K562 (cell line): ENCODE measurements around the gene NUDT4B. TPM values are rescaled to one million over a fixed set of nuclear protein-coding genes. Genes with fewer than 3 reads are reported as not detected.
A peak's percentile ranks its signal among the peaks of the same experiment; 100 is the strongest.
"Not testable (repeated sequence)": the region's sequence is repeated elsewhere in the genome, so short reads cannot be mapped to it uniquely, and the experiment has no call there.

Source experiments
- ATAC-seq: fragments of 200-7000 bp; cut with Tn5 transposase; 3 replicates; pipeline ENCODE4 v1.9.1; 2020; ENCODE audit warnings: moderate library complexity
- BruUV-seq: library from RNA; stranded (reverse); fragments of 400-500 nt; replicated peaks from 2 replicates; lab custom pipeline; 2021; lab: Mats Ljungman, UMichigan
- CTCF ChIA-PET: fragments of 300-600 bp; formaldehyde crosslinking; extraction: SDS; loops from one replicate; lab custom pipeline; 2021; ENCODE audit warnings: low intra/inter-chr PET ratio; lab: Yijun Ruan, JAX
- POLR2A ChIA-PET: fragments of 300-600, 350-650 bp; sonication (Branson Sonifier 250); formaldehyde crosslinking; extraction: SDS; loops from one replicate; lab custom pipeline; 2021; ENCODE audit warnings: antibody characterized with exemption, inconsistent platforms; lab: Yijun Ruan, JAX
- DNase-seq, 4 experiments: peaks; one replicate each; pipeline versions ENCODE4 v3.0.0 to v3.0.0-alpha.2; 2011 to 2018; ENCODE audit warnings: low spot score in 3 of 4, mixed read lengths in 3 of 4; ENCODE audit errors: extremely low read depth in 1 of 4
- FAIRE-seq: peaks from 2 replicates; lab custom pipeline; 2011; peaks lifted over from hg19 to GRCh38; lab: Jason Lieb, UNC
- H2AFZ ChIP-seq: 2 replicates; pipeline ENCODE4 v1.6.0; 2011; ENCODE audit warnings: low read depth, low read length, control low read depth, inconsistent platforms
- H3K27ac ChIP-seq: fragments of 200-600 bp; 3 replicates; pipeline ENCODE4 v1.8.0; 2011; ENCODE audit warnings: low read depth, mild to moderate bottlenecking, control low read depth, inconsistent platforms, low read length, moderate library complexity, mixed read lengths; ENCODE audit errors: extremely low read depth
- H3K27me3 ChIP-seq, 2 experiments: fragments of 300-600 bp in 1 of 2; 2 replicates in 1 of 2; 3 replicates in 1 of 2; pipeline versions ENCODE4 v1.6.0 to v1.8.0; 2011; ENCODE audit warnings: inconsistent platforms in 2 of 2, low read length in 2 of 2, mild to moderate bottlenecking in 1 of 2, mixed read lengths in 1 of 2, moderate library complexity in 1 of 2; ENCODE audit not compliant: control insufficient read depth in 2 of 2, insufficient read depth in 2 of 2
- H3K36me3 ChIP-seq: fragments of 300-600 bp; 3 replicates; pipeline ENCODE4 v1.8.0; 2011; ENCODE audit warnings: mild to moderate bottlenecking, low read length, inconsistent platforms; ENCODE audit not compliant: control insufficient read depth, insufficient read depth
- H3K4me1 ChIP-seq, 2 experiments: fragments of 200-600 bp in 1 of 2; replicated peaks in 1 of 2; 2 replicates in 1 of 2; 3 replicates in 1 of 2; pipeline versions ENCODE4 v1.5.1 to v1.8.0; 2011; ENCODE audit warnings: inconsistent platforms in 2 of 2, low read length in 2 of 2, mild to moderate bottlenecking in 1 of 2, mixed read lengths in 1 of 2, moderate library complexity in 1 of 2; ENCODE audit not compliant: control insufficient read depth in 2 of 2, insufficient read depth in 2 of 2
- H3K4me2 ChIP-seq: 2 replicates; pipeline ENCODE4 v1.6.1; 2011; ENCODE audit warnings: low read length, control low read depth, inconsistent platforms, mixed read lengths; ENCODE audit not compliant: insufficient read depth
- H3K4me3 ChIP-seq: fragments of 200-600 bp; sonication (generic), shearing (Covaris generic); 2 replicates; pipeline ENCODE4 v1.5.1; 2016; ENCODE audit warnings: control low read depth, inconsistent platforms
- H3K79me2 ChIP-seq: fragments of 200-600 bp; 3 replicates; pipeline ENCODE4 v1.8.0; 2011; ENCODE audit warnings: low read length, inconsistent platforms; ENCODE audit not compliant: control insufficient read depth, insufficient read depth
- H3K9ac ChIP-seq, 2 experiments: 2 replicates each; pipeline versions ENCODE4 v1.6.0 to v1.6.1; 2011; ENCODE audit warnings: low read depth in 2 of 2, low read length in 2 of 2, control low read depth in 1 of 2, inconsistent platforms in 1 of 2, mild to moderate bottlenecking in 1 of 2, mixed read lengths in 1 of 2; ENCODE audit not compliant: insufficient read depth in 1 of 2
- H3K9me1 ChIP-seq: one replicate; pipeline ENCODE4 v1.6.0; 2011; ENCODE audit warnings: inconsistent platforms, mild to moderate bottlenecking, low read length, moderate library complexity; ENCODE audit not compliant: control insufficient read depth, insufficient read depth
- H3K9me3 ChIP-seq: replicated peaks from 2 replicates; pipeline ENCODE4 v1.5.1; 2011; ENCODE audit warnings: low read depth, low read length, inconsistent platforms; ENCODE audit not compliant: control insufficient read depth, insufficient read depth
- H4K20me1 ChIP-seq: replicated peaks from 2 replicates; pipeline ENCODE4 v1.6.1; 2011; ENCODE audit warnings: low read length, inconsistent platforms, mixed read lengths; ENCODE audit not compliant: control insufficient read depth, insufficient read depth
- WGBS: fragments of 100-300 bp; shearing (Covaris generic); methylation state at CpG from one replicate; pipeline ENCODE4 v1.1.6; 2016; ENCODE audit warnings: low coverage, mixed read lengths; ENCODE audit not compliant: insufficient coverage; ENCODE audit errors: missing lambda C conversion rate; 5-methylcytosine and 5-hydroxymethylcytosine counted together
- in situ Hi-C: fragments of 300-500 bp; cut with MboI; formaldehyde crosslinking; loops from 4 replicates; pipeline ENCODE4 v1.15.0; 2018; ENCODE audit warnings: inconsistent platforms, mixed read lengths
- intact Hi-C: fragments of 100-400 bp; cut with micrococcal nuclease; formaldehyde crosslinking; loops from 2 replicates; pipeline ENCODE4 v1.14.2; 2022
- polyA plus RNA-seq, 8 experiments: library from polyadenylated mRNA; depleted of rRNA in 4 of 8; stranded (reverse) in 5 of 8; unstranded in 3 of 8; fragments of >200 nt; fragmentation: Nextera tagmentation in 2 of 8; fragmentation: Illumina TruSeq in 1 of 8; extraction: Ambion mirVana in 2 of 8; extraction: Trizol in 1 of 8; gene quantifications; 2 replicates each; pipeline versions ENCODE4 v1.2.1 to v1.2.3, GENCODE V29; 2011 to 2014; ENCODE audit warnings: inconsistent platforms in 1 of 8, missing spikeins in 1 of 8
- total RNA-seq, 7 experiments: library from RNA; depleted of rRNA in 6 of 7; stranded (reverse); fragments of >200 nt in 6 of 7; fragmentation: Illumina TruSeq in 2 of 7; extraction: Trizol in 2 of 7; gene quantifications; 2 replicates each; pipeline versions ENCODE4 v1.2.1 to v1.2.3, GENCODE V29; 2011 to 2021; ENCODE audit warnings: low replicate concordance in 1 of 7

The NUDT4B gene
- total and polyA plus RNA-seq, 9 of the 15 experiments (the other 6 are each of a cell fraction or from before 2014, with no cell fraction given) = 0.06 to 58.0 (median 14.2) TPM; not detected in 1

DNA sequence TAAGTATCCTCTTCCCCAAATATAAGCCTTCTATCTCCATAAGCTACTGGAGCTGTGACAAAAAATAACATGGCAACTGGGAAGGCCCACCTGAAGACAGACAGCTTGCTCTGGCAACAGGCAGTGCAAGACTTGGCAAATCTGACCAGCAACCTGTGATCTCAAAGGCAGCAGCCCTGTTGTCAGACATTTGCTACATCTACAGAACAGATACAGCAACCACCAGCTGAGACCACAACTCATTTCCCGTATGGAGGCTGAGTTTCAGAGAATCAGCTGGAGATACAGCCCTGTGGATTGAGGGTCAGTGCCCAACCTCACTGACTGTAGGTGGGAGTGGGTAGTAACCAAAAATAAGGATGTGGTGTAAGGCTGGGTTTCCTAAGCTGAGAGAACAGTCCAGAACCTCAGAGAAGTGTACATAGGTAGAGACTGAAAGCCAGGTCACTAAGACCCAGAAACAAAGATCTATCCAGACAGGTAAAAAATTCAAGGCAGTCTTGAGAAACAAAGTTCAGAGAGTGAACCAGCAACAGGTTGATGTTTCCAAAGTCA lies 31.5 kb upstream of the NUDT4B start:
- H3K27ac ChIP-seq, H3K27me3 ChIP-seq, in situ Hi-C loops, H4K20me1 ChIP-seq, H3K9me3 ChIP-seq, H3K4me1 ChIP-seq, BruUV-seq, H3K79me2 ChIP-seq, DNase-seq, H3K4me2 ChIP-seq, H3K4me3 ChIP-seq, H3K9me1 ChIP-seq, H3K9ac ChIP-seq, CTCF ChIA-PET, POLR2A ChIA-PET, ATAC-seq, intact Hi-C loops, FAIRE-seq, H3K36me3 ChIP-seq, H2AFZ ChIP-seq: not testable (repeated sequence)
- WGBS = no CpG with 5 or more reads among the region's 1 CpG

DNA sequence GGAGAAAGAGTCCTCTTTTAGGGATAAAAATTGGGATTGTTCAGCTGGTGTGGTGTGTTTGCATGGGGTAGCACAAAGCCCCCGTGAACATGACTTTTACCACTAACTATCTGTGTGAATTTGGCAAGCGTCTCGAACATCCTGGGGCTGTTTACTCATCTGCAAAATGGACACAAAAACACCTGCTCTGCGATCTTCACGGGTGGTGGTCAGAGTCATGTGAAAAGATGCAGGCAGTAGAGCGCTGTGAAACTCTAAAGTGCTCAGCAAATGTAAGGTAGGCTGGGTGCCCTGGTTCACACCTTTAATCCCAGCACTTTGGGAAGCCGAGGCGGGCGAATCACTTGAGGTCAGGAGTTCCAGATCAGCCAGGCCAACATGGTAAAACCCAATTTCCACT lies 27.7 kb upstream of the NUDT4B start:
- in situ Hi-C loops, DNase-seq, H3K9me3 ChIP-seq, POLR2A ChIA-PET, H3K4me2 ChIP-seq, H2AFZ ChIP-seq, FAIRE-seq, H3K4me3 ChIP-seq, H3K9ac ChIP-seq, H3K79me2 ChIP-seq, H4K20me1 ChIP-seq, H3K4me1 ChIP-seq, BruUV-seq, H3K27me3 ChIP-seq, H3K27ac ChIP-seq, CTCF ChIA-PET, ATAC-seq, intact Hi-C loops, H3K9me1 ChIP-seq, H3K36me3 ChIP-seq: not testable (repeated sequence)
- no CpG with 5 or more reads among the region's 9 CpGs for WGBS

DNA sequence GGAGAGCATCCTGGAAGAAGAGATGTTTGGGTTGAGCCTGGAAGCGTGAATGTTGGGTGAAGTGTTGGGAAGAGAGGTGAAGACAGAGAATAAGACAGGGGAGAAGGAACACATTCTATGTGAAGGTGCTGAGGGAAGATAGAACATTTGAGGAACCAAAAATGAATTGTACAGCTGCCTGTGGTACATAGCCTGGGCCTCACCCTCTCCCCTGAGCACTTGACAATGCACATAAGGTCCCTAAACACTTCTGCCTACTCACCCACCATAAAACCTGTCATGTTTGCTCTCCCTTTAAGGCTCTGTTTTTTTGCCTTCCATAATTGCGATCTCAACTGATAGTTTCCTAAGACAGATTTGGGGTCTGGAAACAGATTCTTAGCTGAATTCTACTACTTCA lies 25.8 kb upstream of the NUDT4B start:
- H3K27ac ChIP-seq, BruUV-seq, POLR2A ChIA-PET, H3K4me1 ChIP-seq, H3K79me2 ChIP-seq, H4K20me1 ChIP-seq, H2AFZ ChIP-seq, H3K9me3 ChIP-seq, FAIRE-seq, H3K36me3 ChIP-seq, H3K27me3 ChIP-seq, in situ Hi-C loops, DNase-seq, H3K9ac ChIP-seq, H3K9me1 ChIP-seq, H3K4me3 ChIP-seq, CTCF ChIA-PET, H3K4me2 ChIP-seq, intact Hi-C loops: not testable (repeated sequence)
- peak; percentile 42; the same call in 2 of the 3 replicates for ATAC-seq
- WGBS = no CpG with 5 or more reads among the region's 2 CpGs

DNA sequence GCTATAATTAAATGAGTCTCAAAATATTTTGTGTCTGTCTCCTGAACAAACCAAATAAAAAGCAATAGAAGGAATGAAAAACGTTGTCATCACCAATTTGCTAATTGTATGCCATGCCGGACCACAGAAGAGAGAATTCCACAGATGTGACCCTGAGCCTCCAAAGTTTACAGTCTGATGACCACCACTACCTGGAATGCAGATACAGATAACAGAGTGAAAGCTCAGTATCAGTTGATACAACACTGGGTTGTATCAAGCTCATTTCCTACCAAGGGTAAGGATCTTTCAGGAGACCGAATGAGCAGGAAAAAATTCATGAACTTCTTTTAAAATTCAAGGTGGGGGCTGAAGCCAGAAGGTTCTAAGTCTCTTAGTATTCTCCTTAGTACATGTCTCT lies 25.1 kb upstream of the NUDT4B start:
- H3K4me2 ChIP-seq, ATAC-seq, H3K27ac ChIP-seq, H2AFZ ChIP-seq, BruUV-seq, in situ Hi-C loops, intact Hi-C loops, H4K20me1 ChIP-seq, DNase-seq, H3K36me3 ChIP-seq, H3K4me1 ChIP-seq, H3K9me1 ChIP-seq, H3K79me2 ChIP-seq, POLR2A ChIA-PET, CTCF ChIA-PET, H3K9ac ChIP-seq, H3K27me3 ChIP-seq, H3K9me3 ChIP-seq, H3K4me3 ChIP-seq: not testable (repeated sequence)
- no CpG with 5 or more reads among the region's 3 CpGs for WGBS
- FAIRE-seq = peak; percentile 15
